Measurements from ENCODE around the gene ESRRA. TPM values are rescaled to one million over a fixed set of nuclear protein-coding genes. Genes with fewer than 3 reads are reported as not detected.

The ESRRA gene
- total and polyA plus RNA-seq, 10 donors, result 24.0 to 56.5 (median 43.2) TPM

- intact Hi-C loops (cut with DNase I; ENCODE audit: low total_unique reads), result loop anchor here (5.0 kb wide), 1 partner anchor 102 kb away; no protein-coding TSS in a partner anchor
- Histone ChIP-seq H3K4me1 (peaks cover 42 to 72% (median 47%) of the 10 kb centered on the region in 6 donors), H3K27me3 (replicated peaks in 1 of 7) (peaks cover 3 to 36% (median 24%) of the 10 kb centered on the region in 7 donors), H3K36me3 (peaks cover 0 to 20% (median 0%) of the 10 kb centered on the region in 6 donors), H3K4me3 (peak overlapping the region in 6 of 8 donors; percentile 52 to 91 (median 83)), H3K9me3 (no peaks in the 10 kb centered on the region), H3K27ac (peak overlapping the region; percentile 71 to 98 (median 94))
- WGBS, 5 donors, result 35 to 55% (median 48%) methylated on average over 5 of the region's 5 CpGs; no CpG with 5 or more reads in 1 of the 5 donors
- TF ChIP-seq POLR2AphosphoS5 (IDR thresholded peaks at IDR 0.05) (no peak), POLR2A (IDR thresholded peaks at IDR 0.05) (no peak)
- TF ChIP-seq, protein P1, sequence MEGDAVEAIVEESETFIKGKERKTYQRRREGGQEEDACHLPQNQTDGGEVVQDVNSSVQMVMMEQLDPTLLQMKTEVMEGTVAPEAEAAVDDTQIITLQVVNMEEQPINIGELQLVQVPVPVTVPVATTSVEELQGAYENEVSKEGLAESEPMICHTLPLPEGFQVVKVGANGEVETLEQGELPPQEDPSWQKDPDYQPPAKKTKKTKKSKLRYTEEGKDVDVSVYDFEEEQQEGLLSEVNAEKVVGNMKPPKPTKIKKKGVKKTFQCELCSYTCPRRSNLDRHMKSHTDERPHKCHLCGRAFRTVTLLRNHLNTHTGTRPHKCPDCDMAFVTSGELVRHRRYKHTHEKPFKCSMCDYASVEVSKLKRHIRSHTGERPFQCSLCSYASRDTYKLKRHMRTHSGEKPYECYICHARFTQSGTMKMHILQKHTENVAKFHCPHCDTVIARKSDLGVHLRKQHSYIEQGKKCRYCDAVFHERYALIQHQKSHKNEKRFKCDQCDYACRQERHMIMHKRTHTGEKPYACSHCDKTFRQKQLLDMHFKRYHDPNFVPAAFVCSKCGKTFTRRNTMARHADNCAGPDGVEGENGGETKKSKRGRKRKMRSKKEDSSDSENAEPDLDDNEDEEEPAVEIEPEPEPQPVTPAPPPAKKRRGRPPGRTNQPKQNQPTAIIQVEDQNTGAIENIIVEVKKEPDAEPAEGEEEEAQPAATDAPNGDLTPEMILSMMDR (IDR thresholded peaks at IDR 0.05 in 8 of 11, conservative IDR thresholded peaks at IDR 0.05 in 3 of 11), result no peak
- no peak for DNase-seq
Observed at GRCh38 chr11:64304032-64304315, 1.4 kb upstream of the ESRRA start.

- Histone ChIP-seq H3K4me3 (peak overlapping the region; percentile 28 to 91 (median 78)), H3K27ac (peak overlapping the region; percentile 71 to 98 (median 94)), H3K36me3 (peaks cover 0 to 26% (median 0%) of the 10 kb centered on the region in 6 donors), H3K9me3 (no peaks in the 10 kb centered on the region), H3K4me1 (peaks cover 37 to 72% (median 42%) of the 10 kb centered on the region in 6 donors), H3K27me3 (replicated peaks in 1 of 7) (peaks cover 3 to 31% (median 19%) of the 10 kb centered on the region in 7 donors)
- DNase-seq, result peak; percentile 98
- intact Hi-C loops (cut with DNase I; ENCODE audit: low total_unique reads), result loop anchor here (5.0 kb wide), 1 partner anchor 102 kb away; no protein-coding TSS in a partner anchor
- 0 to 1% (median 1%) methylated on average over 37 to 46 of the region's 46 CpGs for WGBS, 5 donors
- peak; percentile 28 to 69 (median 52) for TF ChIP-seq POLR2AphosphoS5 (IDR thresholded peaks at IDR 0.05)
- TF ChIP-seq POLR2A (IDR thresholded peaks at IDR 0.05), result peak in 1 of 3 donors; percentile 22
- TF ChIP-seq, protein P1 (IDR thresholded peaks at IDR 0.05 in 8 of 11, conservative IDR thresholded peaks at IDR 0.05 in 3 of 11), result peak; percentile 80 to 96 (median 92)
Observed at GRCh38 chr11:64304316-64305072, 830 bp upstream of the ESRRA start.

GRCh38 chr11:64305691-64306562, 603 bp downstream of the ESRRA start:
- peak overlapping the region; percentile 70 to 91 (median 80) for H3K4me3 ChIP-seq
- peaks cover 0 to 39% (median 0%) of the 10 kb centered on the region in 6 donors for H3K36me3 ChIP-seq
- peak; percentile 95 for DNase-seq
- H3K4me1 ChIP-seq, result peaks cover 23 to 67% (median 27%) of the 10 kb centered on the region in 6 donors
- TF ChIP-seq POLR2AphosphoS5 (IDR thresholded peaks at IDR 0.05) (peak; percentile 56 to 70 (median 62)), POLR2A (IDR thresholded peaks at IDR 0.05) (no peak)
- TF ChIP-seq, protein P1 (IDR thresholded peaks at IDR 0.05 in 8 of 11, conservative IDR thresholded peaks at IDR 0.05 in 3 of 11), result peak in 7 of 11 experiments; percentile 12 to 60 (median 48)
- 0 to 1% (median 1%) methylated on average over 5 to 71 of the region's 71 CpGs for WGBS, 5 donors
- intact Hi-C loops (cut with DNase I; ENCODE audit: low total_unique reads), result no loop called here
- peak overlapping the region; percentile 81 to 98 (median 94) for H3K27ac ChIP-seq
- peaks cover 0 to 17% (median 4%) of the 10 kb centered on the region in 7 donors for H3K27me3 ChIP-seq (replicated peaks in 1 of 7)
- no peaks in the 10 kb centered on the region for H3K9me3 ChIP-seq
